ENCODE data around the gene TTBK1.

DNA sequence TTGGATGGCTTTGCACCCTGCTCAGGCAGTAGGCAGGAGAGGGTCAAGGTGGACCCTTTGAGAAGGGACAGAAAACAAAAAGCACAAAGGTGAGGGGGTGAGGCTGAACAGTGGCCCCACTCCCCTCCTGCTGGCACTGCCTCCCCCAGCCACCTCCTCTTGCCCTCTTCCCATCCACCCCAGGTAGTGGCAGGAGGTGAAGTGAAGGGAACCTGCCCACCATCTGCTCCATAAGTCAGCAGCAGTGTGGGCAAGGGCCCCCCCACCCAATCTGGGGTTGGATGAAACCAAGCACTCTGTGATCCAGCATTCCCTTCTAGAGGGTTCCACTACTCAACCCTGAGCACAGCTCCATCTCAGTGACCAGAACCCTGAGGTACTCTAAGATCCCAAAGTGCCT is 28.7 kb downstream of the TTBK1 start:
- TF ChIP-seq POLR2A (IDR thresholded peaks at IDR 0.05; ENCODE audit: low read depth, low read length) (no peak), POLR2AphosphoS5 (IDR thresholded peaks at IDR 0.05; ENCODE audit: low read depth, low read length) (no peak), PAX5 (IDR thresholded peaks at IDR 0.05; ENCODE audit: insufficient read depth, low read length, severe bottlenecking) (no peak), POU2F2 (IDR thresholded peaks at IDR 0.05; ENCODE audit: low read depth, low read length) (no peak), TAF1 (IDR thresholded peaks at IDR 0.05; ENCODE audit: low read depth, low read length) (no peak), SPI1 (IDR thresholded peaks at IDR 0.05; ENCODE audit: low read depth, low read length) (no peak)
